AML-193 (cell line): Measurements from ENCODE around the gene MOB2.
"Not testable (repeated sequence)": the region's sequence is repeated elsewhere in the genome, so short reads cannot be mapped to it uniquely, and the experiment has no call there.

Experiments
- DNase-seq, 2 experiments: peaks; one replicate each; lab custom pipeline; 2025; lab: John Stamatoyannopoulos, UW

MOB2 gene

GRCh38 chr11:1517117-1518005 is 30.8 kb upstream of the MOB2 start:
- no peak for DNase-seq

- DNase-seq: no peak
Measured at GRCh38 chr11:1516273-1517067, 29.9 kb upstream of the MOB2 start.

GRCh38 chr11:1515082-1516060 is 28.8 kb upstream of the MOB2 start:
- DNase-seq: peak; percentile 31 to 35

GRCh38 chr11:1514336-1515061 is 27.9 kb upstream of the MOB2 start:
- no peak for DNase-seq

- no peak for DNase-seq
Measured at GRCh38 chr11:1513326-1514296, 27.0 kb upstream of the MOB2 start.

GRCh38 chr11:1512531-1513258 is 26.1 kb upstream of the MOB2 start:
- DNase-seq: not testable (repeated sequence)

GRCh38 chr11:1511937-1512496 is 25.4 kb upstream of the MOB2 start:
- DNase-seq: no peak

- DNase-seq: no peak
Measured at GRCh38 chr11:1510928-1511327, 24.3 kb upstream of the MOB2 start.

GRCh38 chr11:1510351-1510750 is 23.8 kb upstream of the MOB2 start:
- DNase-seq: not testable (repeated sequence)

GRCh38 chr11:1509626-1510255 is 23.2 kb upstream of the MOB2 start:
- no peak for DNase-seq

- no peak for DNase-seq
Measured at GRCh38 chr11:1508986-1509385, 22.4 kb upstream of the MOB2 start.

GRCh38 chr11:1508491-1508891 is 21.9 kb upstream of the MOB2 start:
- DNase-seq: no peak

GRCh38 chr11:1507381-1508140 is 21.0 kb upstream of the MOB2 start:
- DNase-seq: no peak

- DNase-seq: no peak
Measured at GRCh38 chr11:1506981-1507380, 20.4 kb upstream of the MOB2 start.

- no peak for DNase-seq
Measured at GRCh38 chr11:1505480-1505879, 18.9 kb upstream of the MOB2 start.

GRCh38 chr11:1504581-1505290 is 18.2 kb upstream of the MOB2 start:
- DNase-seq: no peak

- DNase-seq: no peak
Measured at GRCh38 chr11:1504138-1504537, 17.6 kb upstream of the MOB2 start.
